Right cardiac atrium (tissue), 5 donors: ENCODE data around the gene NSFL1C. TPM values are rescaled to one million over a fixed set of nuclear protein-coding genes. Genes with fewer than 3 reads are reported as not detected.

ENCODE experiments used
- ATAC-seq, 2 donors: fragments of 200-7000 bp; cut with Tn5 transposase; one replicate each; pipeline versions ENCODE4 v1.8.0 to v1.9.1; 2020; ENCODE audit warnings: moderate library complexity in 2 of 2, mild to moderate bottlenecking in 1 of 2
- DNase-seq, 3 donors: peaks; one replicate each; pipeline ENCODE4 v3.0.0-alpha.2; 2020
- H3K27ac ChIP-seq: one replicate; pipeline ENCODE4 v1.5.1; 2013; ENCODE audit warnings: mild to moderate bottlenecking, low read length, control low read depth, moderate library complexity
- H3K27me3 ChIP-seq: one replicate; pipeline ENCODE4 v1.6.1; 2013; ENCODE audit not compliant: control insufficient read depth, insufficient read depth
- H3K4me1 ChIP-seq: one replicate; pipeline ENCODE4 v1.6.1; 2013; ENCODE audit warnings: low read length; ENCODE audit not compliant: control insufficient read depth, insufficient read depth
- H3K4me3 ChIP-seq: one replicate; pipeline ENCODE4 v1.5.1; 2013; ENCODE audit warnings: low read length, control low read depth
- H3K9me3 ChIP-seq: one replicate; pipeline ENCODE4 v1.6.1; 2013; ENCODE audit warnings: low read length; ENCODE audit not compliant: control insufficient read depth
- WGBS: extraction: QIAGEN DNeasy Blood & Tissue Kit; methylation state at CpG from one replicate; pipeline ENCODE4 v1.1.7; 2013; 5-methylcytosine and 5-hydroxymethylcytosine counted together
- intact Hi-C, 4 donors: fragments of 100-400 bp; cut with DNase I; formaldehyde crosslinking; loops; one replicate each; pipeline versions ENCODE4 v1.11.0 to v1.14.0; 2022 to 2023
- polyA plus RNA-seq: library from polyadenylated mRNA; stranded (reverse); fragments of 200-250 nt; gene quantifications from one replicate; pipeline ENCODE4 v1.2.3, GENCODE V29; 2013
- total RNA-seq, 4 donors: library from RNA; stranded (reverse); fragmentation: NEBNext Ultra II Directional; extraction: Animal tissue kit (Norgen Biotek cat#: 25700); gene quantifications; one replicate each; pipeline ENCODE4 v1.2.1, GENCODE V29; 2021
- donor health status: healthy with polysubstance abuse.
- donor health status: DM: no; HTN: yes; CAD: no.
- donor health status: DM: no; HTN: no; CAD: no.
- donor health status: DM: no; HTN: yes; CAD: no; lungs with severe emphysema.
- donor health status: DM: yes; HTN: yes; CAD: no.

Gene NSFL1C
- total and polyA plus RNA-seq, 5 donors, result 36.3 to 65.6 (median 56.7) TPM

DNA sequence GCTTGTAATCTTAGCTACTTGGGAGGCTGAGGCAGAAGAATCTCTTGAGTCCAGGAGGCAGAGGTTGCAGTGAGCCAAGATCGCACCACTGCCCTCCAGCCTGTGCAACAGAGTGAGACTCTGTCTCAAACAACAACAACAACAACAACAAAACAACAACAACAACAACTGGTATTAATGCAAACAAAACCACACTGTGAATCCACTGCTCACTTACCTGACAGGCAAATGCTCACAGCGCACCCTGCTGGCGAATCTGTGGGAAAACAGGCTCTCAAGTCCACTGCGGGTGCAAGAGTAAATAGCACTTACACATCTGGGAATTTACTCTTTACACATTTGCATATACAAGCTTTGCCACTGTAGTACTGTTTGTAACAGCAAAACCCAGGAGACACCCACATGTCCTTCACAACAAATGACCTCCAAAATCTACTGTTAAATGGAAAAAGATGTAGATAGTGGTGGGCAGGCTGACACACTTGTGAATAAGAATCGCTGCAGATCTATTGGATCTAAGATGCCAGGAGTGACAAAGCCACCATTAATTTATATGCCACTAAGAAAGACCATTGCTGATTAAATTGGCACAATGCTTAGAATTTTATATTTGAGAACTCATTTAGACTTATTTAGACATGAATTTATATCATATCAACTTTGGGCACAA lies 29.3 kb downstream of the NSFL1C start:
- Histone ChIP-seq H3K9me3 (no peaks in the 10 kb centered on the region), H3K27ac (no peak overlapping the region), H3K27me3 (no peaks in the 10 kb centered on the region), H3K4me1 (no peaks in the 10 kb centered on the region), H3K4me3 (no peak overlapping the region)
- DNase-seq (peak; percentile 67 to 87 (median 82)), ATAC-seq (peak; percentile 53 to 70)
- WGBS, result 34% methylated on average over 5 of the region's 5 CpGs
- intact Hi-C loops, result loop anchor here in 3 of 4 donors (1.0 to 5.0 kb wide), 3 partner anchors 124 to 125 kb away; no protein-coding TSS in a partner anchor

DNA sequence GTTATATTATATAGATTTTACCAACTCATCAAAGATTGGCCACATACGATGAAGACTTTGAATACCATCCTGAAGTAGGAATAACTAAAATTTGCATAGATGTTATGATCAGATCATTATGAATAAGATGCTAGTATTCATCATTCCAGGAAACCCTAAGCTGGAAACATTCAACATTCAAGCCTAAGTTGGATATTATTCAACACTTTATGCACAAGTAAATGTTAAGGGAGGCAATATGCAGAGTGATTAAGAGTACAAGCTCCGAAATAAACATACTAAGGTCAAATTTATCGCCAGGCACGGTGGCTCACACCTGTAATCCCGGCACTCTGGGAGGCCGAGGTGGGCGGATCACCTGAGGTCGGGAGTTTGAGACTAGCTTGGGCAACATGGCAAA lies 30.4 kb downstream of the NSFL1C start:
- no peak overlapping the region for H3K27ac ChIP-seq
- DNase-seq (no peak), ATAC-seq (no peak)
- no peak overlapping the region for H3K4me3 ChIP-seq
- no peaks in the 10 kb centered on the region for H3K27me3 ChIP-seq
- no peaks in the 10 kb centered on the region for H3K4me1 ChIP-seq
- intact Hi-C loops, result loop anchor here in 2 of 4 donors (2.0 to 5.0 kb wide), 2 partner anchors 123 to 124 kb away; no protein-coding TSS in a partner anchor
- H3K9me3 ChIP-seq, result no peaks in the 10 kb centered on the region
- 89% methylated on average over 8 of the region's 8 CpGs for WGBS

DNA sequence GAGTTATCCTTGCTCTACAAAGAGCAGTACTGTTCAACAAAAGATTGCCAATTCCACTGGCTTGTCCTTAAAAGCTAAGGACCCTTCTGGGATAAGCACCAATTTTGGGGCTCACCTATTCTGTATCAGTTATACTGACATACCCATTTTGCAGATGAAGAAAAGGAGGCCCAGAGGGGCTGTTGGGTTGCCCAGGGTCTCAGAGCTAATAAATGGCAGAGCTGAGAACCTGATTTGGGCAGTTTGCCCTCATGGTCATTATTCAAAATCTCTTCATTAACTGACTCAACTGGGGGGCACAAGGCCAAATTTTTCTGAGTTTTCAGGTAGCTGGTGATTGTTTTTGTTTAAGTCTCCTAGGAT lies 31.3 kb downstream of the NSFL1C start:
- no peak for DNase-seq
- Histone ChIP-seq H3K9me3 (no peaks in the 10 kb centered on the region), H3K27ac (no peak overlapping the region)

DNA sequence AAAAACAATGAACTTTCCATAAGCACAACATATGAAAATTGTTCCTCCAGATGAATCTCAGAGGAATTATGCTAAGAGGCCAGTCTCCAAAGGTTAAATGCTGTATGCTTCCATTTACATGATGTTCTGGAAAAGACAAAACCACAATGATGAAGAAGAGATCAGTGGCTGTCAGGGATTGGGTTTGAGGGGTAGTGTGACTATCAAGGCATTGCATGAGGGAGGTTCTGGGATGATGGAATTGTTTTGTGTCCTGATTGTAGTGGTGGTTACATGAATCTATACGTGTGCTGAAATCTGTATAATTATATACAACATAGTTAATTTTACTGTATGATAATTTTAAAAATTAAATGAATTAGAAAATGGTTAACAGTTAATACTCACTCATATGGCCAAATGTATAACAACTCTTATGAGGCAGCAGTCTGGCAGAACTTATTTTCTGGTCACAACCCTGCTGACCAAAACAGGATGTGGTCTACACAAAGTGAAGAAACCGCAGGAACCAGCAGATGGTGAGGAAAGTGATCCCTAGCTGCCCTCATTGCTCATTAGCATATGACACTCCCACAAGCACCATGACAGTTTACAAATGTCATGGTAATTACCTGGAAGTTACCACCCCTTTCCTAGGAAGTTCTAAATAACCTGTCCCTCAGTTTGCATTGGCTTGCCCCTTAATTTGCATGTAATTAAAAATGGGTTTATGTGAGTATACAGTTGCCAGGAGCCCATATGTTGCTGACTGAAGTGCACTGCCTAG lies 31.9 kb downstream of the NSFL1C start:
- Histone ChIP-seq H3K9me3 (no peaks in the 10 kb centered on the region), H3K4me3 (no peak overlapping the region), H3K4me1 (no peaks in the 10 kb centered on the region), H3K27me3 (no peaks in the 10 kb centered on the region), H3K27ac (no peak overlapping the region)
- intact Hi-C loops, result loop anchor here in 1 of 4 donors (5.0 kb wide), 1 partner anchor 122 kb away; no protein-coding TSS in a partner anchor
- ATAC-seq, result peak in 1 of 2 donors; percentile 39
- WGBS, result 69% methylated on average over 2 of the region's 2 CpGs
- DNase-seq, result peak in 1 of 3 donors; percentile 41

More for the DNA sequence above, 31.3 kb downstream of the NSFL1C start:
- intact Hi-C loops, result loop anchor here in 1 of 4 donors (5.0 kb wide), 1 partner anchor 123 kb away; no protein-coding TSS in a partner anchor
- no peaks in the 10 kb centered on the region for H3K4me1 ChIP-seq
- H3K27me3 ChIP-seq, result no peaks in the 10 kb centered on the region
- no peak overlapping the region for H3K4me3 ChIP-seq
- no peak for ATAC-seq

DNA sequence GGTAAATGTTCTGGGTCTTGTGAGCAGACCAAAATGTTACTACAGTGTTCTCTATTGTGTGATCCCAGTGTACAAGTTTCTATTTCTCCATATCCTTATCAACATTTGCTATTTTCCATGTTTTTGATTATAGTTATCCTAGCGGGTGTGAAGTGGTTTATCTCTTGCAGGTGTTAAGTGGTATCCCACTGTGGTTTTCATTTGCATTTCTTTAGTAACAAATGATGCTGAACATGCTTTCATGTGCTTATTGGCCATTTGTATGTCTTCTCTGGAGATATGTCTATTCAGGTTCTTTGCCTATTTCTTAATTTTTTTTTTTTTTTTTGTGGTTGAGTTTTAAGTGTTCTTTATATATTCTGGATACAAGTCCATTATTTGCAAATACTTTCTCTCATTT lies 35.5 kb downstream of the NSFL1C start:
- no peaks in the 10 kb centered on the region for H3K4me1 ChIP-seq
- ATAC-seq (no peak), DNase-seq (no peak)
- H3K27ac ChIP-seq, result no peak overlapping the region
- H3K4me3 ChIP-seq, result no peak overlapping the region
- H3K9me3 ChIP-seq, result no peaks in the 10 kb centered on the region
- H3K27me3 ChIP-seq, result no peaks in the 10 kb centered on the region
- WGBS, result 27% methylated on average over 1 of the region's 1 CpG
- intact Hi-C loops, result no loop called here

DNA sequence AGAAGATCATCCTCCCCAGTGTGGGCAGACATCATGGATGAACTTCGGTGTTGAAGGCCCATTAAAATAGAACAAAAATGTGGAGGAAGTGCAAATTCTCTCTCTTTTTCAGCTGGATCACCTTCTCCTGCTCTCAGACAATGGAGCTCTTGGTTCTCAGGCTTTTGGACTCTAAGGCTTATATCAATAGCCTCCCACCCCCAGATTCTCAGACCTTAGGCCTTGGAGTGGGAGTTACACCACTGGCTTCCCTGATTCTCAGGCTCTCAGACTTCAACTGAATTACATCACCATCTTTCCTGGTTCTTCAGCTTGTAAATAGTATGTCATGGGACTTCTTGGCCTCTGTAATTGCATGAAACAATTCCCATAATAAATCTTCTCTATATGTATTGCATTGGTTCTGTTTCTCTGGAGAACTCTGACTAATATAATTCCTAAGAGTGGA lies 36.6 kb downstream of the NSFL1C start:
- H3K27ac ChIP-seq, result no peak overlapping the region
- intact Hi-C loops, result no loop called here
- WGBS, result 61% methylated on average over 1 of the region's 1 CpG
- no peaks in the 10 kb centered on the region for H3K27me3 ChIP-seq
- no peaks in the 10 kb centered on the region for H3K4me1 ChIP-seq
- no peaks in the 10 kb centered on the region for H3K9me3 ChIP-seq
- DNase-seq (no peak), ATAC-seq (no peak)
- no peak overlapping the region for H3K4me3 ChIP-seq

DNA sequence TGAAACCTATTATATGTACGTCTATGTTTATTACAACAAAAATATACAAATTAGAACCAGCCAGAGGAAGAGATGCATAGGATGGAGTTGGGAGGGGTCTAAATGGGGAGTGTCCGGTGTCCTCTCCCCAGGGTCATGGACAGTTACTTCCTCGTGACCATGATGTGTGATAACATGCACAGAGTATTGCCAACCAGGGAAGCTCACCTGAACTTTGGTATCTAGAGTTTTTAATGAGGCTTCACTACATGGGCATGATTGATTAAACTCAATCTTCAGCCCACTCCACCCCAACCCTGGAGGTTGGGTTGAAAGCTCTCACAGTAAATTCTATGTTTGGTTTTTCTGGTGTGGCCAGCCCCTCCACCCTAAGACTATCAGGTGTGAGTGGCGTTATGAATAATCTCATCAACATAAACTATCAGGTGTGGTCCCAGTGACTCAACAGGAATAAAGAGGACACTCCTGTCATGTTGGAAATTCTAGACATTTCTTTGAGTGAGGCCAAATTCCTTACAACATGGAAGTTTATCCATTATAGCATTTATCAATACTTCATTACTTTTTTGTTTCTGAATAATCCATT lies 37.4 kb downstream of the NSFL1C start:
- DNase-seq, result no peak
- no peak overlapping the region for H3K4me3 ChIP-seq
- no peak overlapping the region for H3K27ac ChIP-seq
- 85% methylated on average over 4 of the region's 4 CpGs for WGBS
- H3K9me3 ChIP-seq, result no peaks in the 10 kb centered on the region
- no peaks in the 10 kb centered on the region for H3K27me3 ChIP-seq
- H3K4me1 ChIP-seq, result no peaks in the 10 kb centered on the region
- intact Hi-C loops, result no loop called here
- ATAC-seq, result no peak

DNA sequence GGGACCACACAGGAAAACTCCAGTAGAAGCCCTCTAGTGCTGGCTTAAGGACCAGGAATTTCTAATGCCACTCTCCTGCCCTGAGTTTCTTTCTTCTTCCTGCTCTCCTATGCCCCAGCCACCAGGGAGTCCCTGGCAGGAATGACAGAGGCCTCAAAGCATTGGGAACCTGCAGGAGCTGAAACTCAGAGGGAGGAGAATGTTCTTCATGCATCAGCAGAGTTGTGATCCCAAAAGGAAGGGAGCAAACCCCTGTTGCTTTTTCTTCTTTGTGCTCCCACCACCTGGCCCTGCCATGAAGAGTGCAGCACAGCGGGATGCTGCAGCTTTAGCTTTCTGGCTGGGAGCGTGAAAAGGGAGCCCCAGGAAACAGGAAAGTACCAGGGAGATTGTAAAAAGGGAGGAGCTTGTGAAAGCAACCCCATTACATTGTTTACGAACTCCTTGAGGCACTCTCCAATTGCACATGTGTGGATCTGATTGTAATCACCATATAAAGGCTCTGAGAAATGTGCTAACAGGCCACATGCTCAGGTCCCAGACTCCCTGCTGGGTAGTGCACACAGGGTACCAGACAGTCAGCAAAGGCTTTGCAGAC lies 39.1 kb downstream of the NSFL1C start:
- DNase-seq (no peak), ATAC-seq (no peak)
- H3K27ac ChIP-seq, result no peak overlapping the region
- H3K4me1 ChIP-seq, result no peaks in the 10 kb centered on the region
- intact Hi-C loops, result no loop called here
- H3K27me3 ChIP-seq, result no peaks in the 10 kb centered on the region
- no peak overlapping the region for H3K4me3 ChIP-seq
- no peaks in the 10 kb centered on the region for H3K9me3 ChIP-seq
- WGBS, result 37% methylated on average over 3 of the region's 3 CpGs

DNA sequence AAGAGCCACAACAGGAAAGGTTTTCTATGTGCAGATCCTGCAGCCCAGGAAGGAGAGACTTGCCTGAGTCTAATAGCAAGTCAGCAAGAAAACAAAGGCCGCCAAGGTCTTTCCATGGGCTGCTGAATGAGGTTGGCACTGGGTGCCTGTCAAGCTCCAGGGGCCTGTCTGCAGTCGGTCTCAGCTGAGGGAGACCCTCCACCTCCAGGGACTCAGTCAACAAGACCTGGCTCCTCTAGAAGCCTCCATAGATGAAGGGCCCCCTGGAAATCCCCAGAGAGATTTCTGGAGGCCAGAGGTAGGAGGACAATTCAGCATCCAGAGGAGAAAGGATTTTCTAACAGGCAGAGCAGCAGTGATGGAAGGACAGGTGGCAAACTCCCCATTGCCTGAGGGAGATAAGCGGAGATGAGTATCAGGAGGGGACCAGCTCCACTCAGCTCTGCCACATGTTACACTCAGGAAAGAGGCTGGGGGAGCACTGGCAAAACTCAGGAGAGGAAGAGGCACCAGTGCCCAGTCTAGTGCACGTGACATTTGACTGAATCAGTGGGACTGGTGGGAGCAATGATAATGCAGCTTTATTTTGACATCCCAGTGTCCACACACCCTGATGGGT lies 40.3 kb downstream of the NSFL1C start:
- no peak overlapping the region for H3K27ac ChIP-seq
- DNase-seq (no peak), ATAC-seq (no peak)
- H3K4me3 ChIP-seq, result no peak overlapping the region
- H3K27me3 ChIP-seq, result no peaks in the 10 kb centered on the region
- H3K4me1 ChIP-seq, result no peaks in the 10 kb centered on the region
- intact Hi-C loops, result no loop called here
- no peaks in the 10 kb centered on the region for H3K9me3 ChIP-seq
- WGBS, result 59% methylated on average over 4 of the region's 4 CpGs

DNA sequence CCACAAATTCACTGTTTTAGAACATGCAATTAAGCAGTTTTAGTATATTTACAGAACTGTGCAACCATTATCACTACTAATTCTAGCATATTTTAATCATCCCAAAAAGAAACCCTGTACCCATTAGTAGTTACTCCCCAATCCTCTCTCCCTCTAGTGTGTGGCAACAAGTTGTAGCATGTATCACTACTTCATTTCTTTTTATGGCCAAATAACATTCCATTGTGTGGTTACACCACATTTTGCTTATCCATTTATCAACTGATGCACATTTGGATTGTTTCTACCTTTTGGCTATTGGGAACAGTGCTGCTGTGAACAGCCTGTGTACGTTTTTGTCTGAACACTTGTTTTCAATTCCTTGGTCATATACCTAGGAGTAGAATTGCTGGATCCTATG lies 42.3 kb downstream of the NSFL1C start:
- Histone ChIP-seq H3K4me1 (no peaks in the 10 kb centered on the region), H3K27ac (no peak overlapping the region), H3K27me3 (no peaks in the 10 kb centered on the region), H3K4me3 (no peak overlapping the region), H3K9me3 (no peaks in the 10 kb centered on the region)
- ATAC-seq (no peak), DNase-seq (no peak)
- intact Hi-C loops, result no loop called here
- WGBS, result 67% methylated on average over 1 of the region's 1 CpG
